ENCODE measurements around the gene ZDHHC7.
A peak's percentile ranks its signal among the peaks of the same experiment; 100 is the strongest.
"Not testable (repeated sequence)": the region's sequence is repeated elsewhere in the genome, so short reads cannot be mapped to it uniquely, and the experiment has no call there.

ZDHHC7 gene

DNA sequence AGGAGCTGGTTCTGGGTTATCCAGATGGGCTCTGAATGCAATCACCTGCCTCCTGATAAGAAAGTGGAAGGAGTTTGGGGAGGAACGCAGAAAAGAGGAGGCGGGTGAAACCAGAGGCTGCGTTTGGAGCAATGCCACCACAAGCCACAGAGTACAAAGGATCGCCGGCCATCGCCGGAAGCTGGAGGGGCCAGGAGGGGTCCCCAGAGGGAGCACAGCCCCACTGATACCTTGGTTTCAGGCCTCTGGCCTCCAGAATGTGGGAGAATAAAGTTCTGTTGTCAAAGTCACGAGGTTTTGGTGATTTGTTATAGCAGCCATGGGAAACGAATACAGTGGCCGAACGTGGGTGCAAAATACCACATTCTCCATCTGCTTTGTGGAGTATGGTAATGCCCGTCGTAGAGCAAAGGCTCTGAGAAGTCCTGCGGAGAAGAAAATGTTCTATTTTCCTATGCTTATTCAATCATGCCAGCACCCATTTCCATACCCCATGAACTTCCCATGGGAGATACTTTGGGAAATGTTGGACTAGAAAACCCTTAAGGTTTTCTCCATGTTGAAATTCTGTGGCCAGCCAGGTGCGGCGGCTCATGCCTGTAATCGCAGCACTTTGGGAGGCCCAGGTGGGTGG lies 51.4 kb downstream of the ZDHHC7 start:
- DNase-seq: no peak

DNA sequence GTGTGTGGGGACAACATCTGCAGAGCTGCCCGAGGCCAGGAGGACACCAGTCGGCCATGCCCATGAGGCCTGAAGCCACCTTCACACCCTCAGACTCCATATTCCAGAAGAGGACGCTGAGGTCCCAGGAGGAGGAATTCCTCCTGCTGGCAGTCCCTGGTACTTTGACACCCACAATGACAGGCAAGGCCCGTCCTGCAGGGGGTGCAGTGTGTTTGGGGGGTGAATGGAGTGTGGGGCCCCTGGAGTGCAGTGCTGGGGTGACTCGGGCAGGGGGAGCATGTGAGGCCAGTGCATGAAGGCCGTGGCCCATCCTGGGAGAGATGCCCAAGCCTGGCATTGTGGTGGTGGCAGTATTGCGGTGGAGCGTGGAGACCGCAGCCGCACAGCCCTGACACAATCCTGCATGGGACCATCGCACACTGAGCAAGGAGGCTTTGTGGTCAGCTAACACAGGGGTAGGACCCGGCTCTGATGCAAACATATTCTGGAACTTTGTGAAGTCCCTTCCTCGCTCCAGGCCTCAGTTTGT lies 52.2 kb downstream of the ZDHHC7 start:
- no peak for DNase-seq

DNA sequence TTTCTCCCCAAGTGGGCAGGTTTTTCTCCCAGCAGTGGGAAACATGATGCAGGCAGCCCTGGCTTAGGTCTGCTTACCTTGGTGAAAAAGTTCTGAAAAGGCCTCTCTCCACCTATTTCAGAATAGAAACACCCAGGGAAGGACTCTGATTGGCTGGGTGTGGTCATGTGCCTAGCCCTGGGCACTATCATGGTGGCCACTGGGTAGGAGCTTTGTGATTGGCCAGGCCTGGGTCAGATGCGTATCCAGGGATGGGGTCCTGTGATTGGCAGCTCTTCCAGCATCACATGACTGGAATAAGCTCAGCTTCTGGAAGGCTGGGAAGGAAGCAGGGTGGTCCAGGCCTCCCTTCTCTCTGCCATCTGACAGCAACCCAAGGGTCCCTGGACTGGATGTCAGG lies 53.5 kb downstream of the ZDHHC7 start:
- no peak for DNase-seq

DNA sequence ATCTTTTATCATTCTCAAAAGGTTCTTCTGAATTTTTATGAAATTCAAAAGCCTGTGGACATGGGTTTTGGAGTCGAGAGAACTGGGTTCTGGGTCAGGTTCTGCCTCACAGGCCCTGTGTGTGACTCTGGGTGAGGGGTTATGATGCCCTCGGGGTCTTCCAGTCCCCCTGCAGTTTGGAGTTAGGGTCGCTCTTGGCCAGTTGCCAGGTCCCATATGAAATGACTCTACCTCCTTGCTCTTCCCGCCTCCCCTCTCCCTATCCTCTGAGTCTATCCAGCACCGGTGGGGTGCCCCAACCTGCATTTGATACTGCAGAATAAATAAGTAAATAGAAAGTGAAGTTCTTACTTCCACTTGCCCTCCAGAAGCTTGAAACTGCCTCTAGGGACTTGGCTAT lies 54.1 kb downstream of the ZDHHC7 start:
- no peak for DNase-seq

DNA sequence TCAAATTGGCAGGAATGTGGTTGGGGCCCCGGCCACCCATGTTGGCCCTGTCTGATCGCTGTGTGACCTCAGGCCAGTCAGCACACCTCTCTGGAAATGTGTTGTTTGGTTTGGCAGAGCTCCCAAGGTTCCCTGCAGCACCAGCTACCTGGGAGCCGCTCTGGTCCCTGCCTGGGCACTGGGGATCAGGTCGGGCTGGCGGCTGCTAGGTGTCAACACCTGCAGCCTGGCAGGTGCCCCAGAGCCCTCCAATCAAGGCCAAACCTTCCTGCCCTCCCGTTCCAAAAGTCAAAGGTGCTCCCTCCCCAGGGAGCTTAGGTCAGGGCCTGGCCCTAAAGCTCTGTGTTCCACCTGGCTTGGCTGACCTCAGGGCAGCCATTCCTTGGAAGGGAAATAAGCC lies 55.9 kb downstream of the ZDHHC7 start:
- no peak for DNase-seq

DNA sequence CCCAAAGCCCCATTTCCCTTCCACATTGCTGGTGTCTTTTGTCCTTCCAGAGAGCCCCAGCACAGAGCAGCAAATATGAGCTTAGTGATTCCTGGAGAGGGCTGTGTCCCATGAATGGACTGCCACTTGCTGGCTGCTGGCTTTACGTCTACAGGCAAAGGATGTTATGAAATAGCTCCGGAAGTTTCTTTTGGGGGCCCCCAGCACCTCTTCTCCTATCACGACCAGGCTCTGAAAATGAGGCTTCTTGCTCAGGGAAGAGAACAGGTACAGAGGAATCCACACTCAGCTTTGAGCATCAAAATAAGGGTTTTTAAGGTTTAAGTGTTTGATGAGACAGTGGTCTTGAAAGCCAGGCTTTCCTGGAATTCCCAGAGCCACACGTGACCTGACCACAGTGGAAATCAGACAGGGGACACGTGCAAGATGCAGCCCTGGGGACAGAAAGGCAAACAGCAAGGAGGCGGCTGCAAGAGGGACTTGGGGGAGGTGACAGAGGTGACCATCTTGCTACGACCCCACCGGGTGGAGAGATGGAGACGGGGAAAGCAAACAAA lies 58.1 kb downstream of the ZDHHC7 start:
- DNase-seq: no peak

DNA sequence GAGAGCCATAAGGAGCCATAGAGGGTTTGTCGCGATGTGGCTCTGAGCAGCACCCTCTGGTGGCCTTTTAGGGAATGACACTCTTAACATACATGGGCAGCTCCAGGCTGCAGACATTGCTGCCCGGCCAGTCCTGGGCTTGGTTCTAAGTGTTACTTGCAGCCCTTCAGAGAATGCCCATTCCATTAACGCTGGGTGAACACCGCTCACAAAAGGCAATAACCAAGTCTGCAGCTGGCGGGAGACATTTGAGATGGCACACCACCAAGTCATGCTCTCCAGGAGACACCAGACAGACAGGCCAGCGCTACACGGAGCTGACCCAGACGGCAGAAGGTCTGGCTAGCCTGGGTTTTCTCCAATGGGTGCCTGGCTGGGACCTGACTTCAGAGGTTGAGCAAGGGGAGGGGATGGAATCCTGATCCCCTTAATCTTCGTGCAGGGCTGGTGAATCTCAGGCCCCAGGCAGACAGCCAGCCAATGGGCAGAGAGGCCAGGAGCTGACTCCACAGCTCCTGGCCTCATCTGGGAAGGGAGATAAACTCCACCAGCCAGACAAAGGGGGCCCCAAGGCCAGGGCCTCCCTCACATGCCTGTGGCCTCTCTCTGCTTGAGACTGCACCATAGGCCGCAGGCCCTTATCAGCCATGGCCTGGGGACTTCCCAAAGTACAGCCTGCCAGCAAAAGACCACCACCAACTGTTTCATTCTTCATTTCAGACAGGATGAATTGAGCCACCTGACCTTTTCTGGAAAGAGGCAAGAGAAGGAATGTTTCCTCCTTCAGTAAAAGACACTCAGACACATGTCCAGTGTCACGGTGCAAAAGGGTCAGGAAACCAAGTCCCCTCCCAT lies 58.8 kb downstream of the ZDHHC7 start:
- peak; percentile 46 for DNase-seq

DNA sequence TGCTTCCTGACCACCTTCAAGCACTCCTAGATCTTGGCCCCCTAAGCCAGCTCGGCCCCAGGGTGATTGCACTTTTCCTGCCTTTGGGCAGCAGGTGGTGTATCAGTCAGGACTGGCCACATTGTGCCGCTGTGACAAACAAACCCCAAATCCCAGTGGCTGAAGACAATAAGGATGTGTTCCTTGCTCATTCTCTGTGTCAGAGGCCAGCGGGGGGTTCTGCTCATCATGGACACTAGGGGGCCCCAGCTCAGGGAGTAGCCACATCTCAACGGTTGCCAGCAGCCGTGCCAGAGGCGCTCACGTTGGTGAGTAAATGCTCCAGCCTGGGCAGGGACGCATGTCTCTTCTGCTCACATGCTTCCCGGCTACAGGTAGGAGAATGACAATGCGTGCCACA lies 60.4 kb downstream of the ZDHHC7 start:
- no peak for DNase-seq

DNA sequence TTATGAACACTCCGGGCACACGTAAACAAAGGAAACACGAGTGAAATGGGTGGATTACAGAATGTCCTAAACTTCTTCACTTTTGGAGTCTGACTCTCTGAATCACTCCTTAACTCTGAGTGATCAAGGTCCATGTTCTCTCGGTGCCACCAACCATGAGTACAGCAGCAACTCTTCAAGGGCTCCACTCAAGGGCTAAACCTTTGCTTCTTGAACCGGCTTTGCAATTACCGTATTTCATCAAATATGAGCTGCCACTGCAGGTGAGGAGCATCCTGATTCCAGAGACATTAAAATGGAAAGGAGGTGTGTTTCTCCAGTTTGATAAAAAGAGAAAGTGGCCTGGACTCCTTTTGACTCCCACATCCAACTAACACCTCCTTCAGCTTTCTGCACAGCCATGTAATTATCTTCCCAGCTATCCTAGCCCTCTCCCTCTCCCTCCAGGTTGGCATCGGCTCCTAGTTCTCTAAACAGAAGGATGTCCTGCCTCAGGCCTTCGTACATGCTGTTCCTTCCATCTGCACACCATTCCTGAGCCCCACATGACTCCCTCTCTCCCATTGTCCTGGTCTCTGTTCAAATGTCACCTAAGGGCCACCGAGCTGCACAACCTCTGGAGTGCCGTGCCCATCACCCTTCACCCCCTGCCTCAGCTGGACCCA lies 61.4 kb downstream of the ZDHHC7 start:
- peak; percentile 22 for DNase-seq

DNA sequence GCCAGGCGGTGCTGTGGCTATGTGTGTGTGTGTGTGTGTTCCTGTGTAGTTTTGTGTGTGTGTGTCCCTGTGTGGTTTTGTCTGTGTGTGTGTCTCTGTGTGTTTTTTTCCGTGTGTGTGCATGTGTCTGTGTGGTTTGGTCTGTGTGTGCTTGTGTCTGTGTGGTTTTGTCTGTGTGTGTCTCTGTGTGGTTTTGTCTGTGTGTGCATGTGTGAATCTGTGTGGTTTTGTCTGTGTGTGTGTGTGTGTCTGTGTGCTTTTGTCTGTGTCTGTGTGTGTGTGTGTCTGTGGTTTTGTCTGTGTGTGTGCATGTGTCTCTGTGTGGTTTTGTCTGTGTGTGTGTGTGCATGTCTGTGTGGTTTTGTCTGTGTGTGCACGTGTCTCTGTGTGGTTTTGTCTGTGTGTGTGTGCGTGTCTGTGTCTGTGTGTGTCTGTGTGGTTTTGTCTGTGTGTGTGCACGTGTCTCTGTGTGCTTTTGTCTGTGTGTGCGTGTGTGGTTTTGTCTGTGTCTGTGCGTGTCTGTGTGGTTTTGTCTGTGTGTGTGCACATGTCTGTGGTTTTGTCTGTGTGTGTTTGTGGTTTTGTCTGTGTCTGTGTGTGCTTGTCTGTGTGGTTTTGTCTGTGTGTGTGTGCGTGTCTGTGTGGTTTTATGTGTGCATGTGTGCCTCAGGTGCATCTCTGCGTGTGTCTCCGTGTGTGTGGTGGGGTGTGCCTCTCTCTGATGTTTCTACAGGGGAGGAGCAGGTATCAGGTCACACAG lies 62.3 kb downstream of the ZDHHC7 start:
- DNase-seq: no peak

DNA sequence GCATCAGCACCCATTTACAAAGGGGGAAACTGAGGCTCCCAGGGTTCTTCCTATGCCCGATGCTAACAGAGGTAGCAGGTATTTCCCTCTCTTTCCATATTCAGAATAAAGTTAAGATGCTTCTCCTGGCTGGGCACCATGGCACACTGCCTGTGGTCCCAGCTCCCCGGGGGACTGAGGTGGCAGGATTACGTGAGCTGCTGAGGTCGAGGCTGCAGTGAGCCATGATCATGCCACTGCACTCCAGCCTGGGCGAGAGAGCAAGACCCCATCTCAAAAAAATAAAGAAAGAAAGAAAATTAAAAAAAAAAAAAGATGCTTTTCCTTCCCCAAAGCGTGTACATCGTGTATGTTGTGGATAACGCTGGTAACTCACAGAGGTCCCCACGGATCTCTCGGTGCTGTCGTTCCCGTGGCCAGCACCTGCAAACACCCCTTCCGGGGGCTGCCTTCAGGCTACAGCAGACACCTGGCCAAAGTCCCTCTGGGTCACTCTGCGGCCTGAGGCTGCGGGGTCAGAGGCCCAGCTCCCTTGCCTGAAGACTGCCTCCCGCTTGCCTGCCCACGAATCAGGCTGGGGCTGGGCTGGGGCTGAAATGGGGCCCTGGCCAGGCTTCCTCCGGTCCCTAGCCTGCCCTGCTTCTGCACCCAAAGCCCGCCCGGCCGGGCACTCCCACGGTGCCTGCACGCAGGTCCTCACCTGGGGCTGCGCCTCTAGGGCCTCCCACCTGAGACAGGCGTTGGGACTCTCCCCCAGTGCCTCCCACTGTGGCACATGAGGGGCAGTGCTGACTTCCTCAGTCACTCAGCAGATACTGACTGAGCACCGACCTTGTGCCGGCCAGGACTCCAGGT lies 63.1 kb downstream of the ZDHHC7 start:
- no peak for DNase-seq

DNA sequence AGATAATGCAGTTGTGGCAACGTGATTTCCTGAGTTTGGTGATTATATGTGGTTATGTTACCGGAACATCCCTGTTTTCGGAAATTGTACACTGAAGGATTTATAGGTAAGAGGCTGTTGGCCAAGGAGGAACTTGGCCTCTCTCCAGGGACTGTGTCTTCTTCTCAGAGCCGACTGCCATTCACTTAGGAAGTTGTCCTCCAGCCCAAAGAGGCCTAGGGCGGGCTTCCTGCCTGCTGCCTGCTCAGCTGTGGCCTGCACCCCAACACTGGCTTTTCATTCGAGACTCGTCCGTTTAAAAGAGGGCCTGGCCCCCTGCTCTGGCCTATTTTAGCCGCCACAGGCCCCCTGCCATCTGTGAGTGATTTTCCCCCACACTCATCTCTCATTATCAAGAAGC lies 64.3 kb downstream of the ZDHHC7 start:
- no peak for DNase-seq

DNA sequence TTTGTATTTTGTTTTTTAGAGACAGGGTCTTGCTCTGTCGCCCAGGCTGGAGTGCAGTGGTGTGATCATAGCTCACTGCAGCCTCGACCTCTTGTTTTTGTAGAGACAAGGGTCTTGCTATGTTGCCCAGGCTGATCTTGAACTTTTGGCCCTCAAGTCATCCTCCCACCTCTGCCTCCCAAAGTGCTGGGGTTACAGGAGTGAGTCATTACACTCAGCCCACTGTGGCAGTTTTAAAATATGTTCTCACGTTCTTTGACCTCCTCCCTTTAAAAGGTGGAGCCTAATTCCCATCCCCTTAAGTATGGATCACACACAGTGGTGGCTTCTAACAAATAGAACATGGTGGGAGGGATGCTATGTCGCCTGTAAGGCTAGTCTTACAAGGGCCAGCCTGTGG lies 67.7 kb downstream of the ZDHHC7 start:
- no peak for DNase-seq

DNA sequence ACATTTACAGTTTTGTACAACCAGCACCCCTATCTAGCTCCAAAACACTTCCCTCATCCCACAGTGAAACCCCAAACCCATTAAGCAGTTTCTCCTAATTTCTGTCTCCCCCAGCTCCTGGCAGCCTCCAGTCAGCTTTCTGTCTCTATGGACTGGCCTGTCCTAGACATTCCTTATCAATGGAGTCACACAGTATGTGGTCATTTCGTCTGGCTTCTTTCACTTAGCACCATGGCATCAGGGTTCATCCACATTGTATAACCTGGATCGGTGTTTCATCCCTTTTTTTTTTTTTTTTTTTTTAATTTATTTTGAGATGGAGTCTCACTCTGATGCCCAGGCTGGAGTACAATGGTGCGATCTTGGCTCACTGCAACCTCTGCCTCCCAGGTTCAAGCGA lies 68.5 kb downstream of the ZDHHC7 start:
- DNase-seq: no peak

DNA sequence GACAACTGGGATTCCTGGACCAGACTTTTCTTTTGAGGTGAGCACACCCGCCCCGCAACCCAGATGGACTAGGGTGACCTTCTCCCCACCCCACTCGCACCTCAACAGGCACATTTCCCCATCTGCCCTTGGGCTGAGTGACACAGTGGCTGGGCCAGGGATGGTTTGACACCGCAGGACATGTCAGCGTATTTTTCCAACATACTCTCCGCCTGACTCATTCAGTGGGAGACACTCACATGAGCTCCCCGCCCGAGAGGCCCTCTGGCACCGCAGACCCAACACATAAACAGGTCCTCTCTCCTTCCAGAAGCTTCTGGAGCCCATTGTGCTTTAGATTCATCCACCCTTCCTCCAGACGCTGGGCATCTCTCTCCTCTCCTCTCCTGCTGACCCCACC lies 69.4 kb downstream of the ZDHHC7 start:
- DNase-seq: no peak

DNA sequence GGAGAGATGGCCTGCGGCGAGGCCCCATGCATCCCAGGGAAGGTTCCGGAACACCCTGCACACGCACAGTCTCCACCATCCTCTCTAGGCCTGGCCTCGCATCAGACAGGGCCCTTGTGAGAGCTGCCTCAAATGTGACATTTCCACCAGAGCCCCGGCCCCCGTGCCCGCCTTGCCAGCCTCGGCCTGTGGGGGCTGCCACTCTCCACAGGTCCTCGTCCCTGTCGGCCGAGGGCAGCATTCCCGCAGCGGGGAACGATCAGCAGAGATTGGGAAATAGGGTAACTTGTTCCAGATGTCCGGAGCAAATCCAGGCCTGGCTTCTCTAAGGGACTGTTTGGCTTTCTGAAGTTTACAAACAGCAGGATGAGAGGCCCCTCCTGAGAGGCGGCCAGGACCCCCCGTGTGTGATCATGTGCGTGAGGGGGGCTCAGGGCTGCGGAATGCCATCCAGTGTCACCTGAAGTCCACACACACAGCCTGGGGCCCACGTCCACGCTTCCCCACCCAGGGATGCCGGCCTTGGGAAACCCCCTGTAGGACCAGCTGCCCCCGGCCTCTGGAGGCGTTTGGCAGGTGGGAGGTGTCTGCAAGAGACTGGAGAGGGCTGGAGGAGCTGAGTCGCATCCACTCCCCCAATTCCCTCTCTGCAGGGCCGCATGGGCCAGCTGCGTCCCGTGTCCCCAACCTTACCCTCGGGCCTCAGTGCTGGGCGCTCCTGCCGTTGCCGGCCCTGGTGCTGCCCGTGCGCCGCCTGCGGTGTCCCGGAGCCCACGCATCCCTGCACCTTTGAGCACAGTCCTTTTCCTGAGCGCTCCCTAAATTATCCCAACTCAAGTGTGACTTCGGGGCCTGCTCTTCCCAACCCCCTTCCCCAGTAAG lies 70.4 kb downstream of the ZDHHC7 start:
- no peak for DNase-seq

DNA sequence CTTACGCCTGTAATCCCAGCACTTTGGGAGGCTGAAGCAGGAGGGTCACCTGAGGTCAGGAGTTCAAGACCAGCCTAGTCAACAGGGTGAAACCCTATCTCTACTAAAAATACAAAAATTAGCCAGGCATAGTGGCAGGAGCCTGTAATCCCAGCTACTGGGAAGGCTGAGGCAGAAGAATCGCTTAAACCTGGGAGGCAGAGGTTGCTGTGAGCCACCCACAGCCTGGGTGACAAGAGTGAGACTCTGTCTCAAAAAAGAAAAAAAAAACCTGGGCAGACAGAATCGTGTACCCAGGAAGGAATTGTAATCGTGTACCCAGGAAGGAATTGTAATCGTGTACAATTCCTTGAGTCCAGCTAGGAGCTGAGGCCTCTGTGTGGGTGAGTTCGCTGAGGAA lies 72.7 kb downstream of the ZDHHC7 start:
- DNase-seq: not testable (repeated sequence)

DNA sequence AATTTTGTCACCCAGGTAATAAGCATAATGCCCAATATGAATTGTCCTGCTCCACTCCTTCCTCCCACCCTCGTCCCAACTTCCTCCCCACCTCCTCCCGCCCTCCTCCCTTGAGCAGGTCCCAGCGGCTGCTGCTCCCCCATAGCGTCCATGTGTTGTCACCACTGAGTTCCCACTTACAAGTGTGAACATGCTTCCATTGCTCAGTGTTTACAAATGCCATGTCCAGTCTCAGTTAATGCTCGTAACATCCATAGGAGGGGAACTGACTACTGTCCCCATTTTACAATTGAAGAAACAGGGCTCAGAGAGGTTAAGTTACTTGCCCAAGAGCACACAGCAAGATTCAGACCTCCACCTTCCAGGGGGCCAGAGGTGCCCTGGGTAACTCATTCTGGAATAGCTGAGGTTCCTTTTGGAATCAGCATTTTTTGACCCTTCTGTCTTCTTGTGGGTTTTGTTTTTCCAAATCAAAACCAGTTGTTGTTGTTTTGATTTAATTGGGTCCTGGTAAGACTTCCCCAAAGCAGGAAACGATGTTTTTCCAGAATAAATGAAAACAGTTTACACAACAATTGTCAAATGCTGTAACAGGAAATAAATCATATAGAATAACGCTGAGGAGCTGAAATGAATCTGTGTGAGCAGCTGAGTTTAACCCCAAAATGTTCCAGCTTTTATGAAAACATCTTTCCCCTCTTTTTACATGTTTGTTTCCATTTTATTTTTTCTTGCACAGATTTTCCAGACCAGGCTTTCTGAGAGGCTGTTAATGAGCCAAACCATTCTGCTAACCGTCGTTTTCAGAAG lies 73.9 kb downstream of the ZDHHC7 start:
- no peak for DNase-seq

DNA sequence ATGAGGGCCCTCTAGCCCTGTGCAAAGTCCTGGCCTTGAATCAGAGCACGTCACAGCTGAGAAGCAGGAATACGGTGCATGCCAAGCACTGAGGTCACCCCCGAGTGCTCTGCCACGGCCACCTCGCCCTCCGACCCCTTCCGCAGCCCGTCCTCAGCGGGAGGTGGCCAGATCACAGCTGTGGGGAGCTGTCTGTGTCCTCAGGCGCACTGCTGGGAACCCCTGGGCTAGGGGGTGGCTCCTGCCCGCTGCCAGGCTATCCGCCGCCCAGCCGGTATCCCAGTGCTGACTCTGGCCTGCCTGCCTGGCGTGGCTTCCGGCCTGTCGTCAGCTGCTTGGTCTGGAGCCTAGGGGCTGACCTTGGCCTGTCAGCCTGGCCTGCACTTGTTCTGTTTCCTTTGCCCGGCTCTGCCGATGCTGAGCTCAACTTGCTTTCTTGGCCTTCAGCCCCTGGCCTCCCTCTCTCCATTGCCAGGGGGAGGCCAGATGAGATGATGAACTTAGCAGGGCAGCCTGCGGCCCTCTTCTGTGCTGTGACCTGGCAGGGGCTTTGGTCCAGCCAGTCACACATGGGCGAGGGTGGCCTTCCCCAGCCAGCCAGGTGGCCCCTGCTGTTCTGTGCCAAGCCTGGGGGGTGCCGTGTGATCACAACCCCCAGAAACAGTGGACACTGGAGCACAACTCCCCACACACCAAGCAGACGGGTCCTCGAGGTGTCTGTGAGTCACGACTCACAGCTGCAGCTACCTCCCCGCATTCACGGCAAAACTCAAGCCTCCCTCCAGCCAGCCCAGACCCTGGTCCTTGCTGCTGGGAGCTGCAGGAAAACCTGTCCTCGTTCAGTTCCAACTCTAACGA lies 77.3 kb downstream of the ZDHHC7 start:
- DNase-seq: no peak
